HEK293T (cell line): ENCODE measurements around the gene ACACB.

Experiments used
- CTBP1 ChIP-seq: fragments of 450-650 bp; IDR thresholded peaks from 2 replicates; pipeline ENCODE4 v1.6.1; 2016; ENCODE audit warnings: borderline replicate concordance
- ELF4 ChIP-seq: fragments of 450-650 bp; IDR thresholded peaks from 2 replicates; pipeline ENCODE4 v1.6.1; 2017; ENCODE audit warnings: antibody characterized with exemption
- FOXM1 ChIP-seq: fragments of 450-650 bp; IDR thresholded peaks from 2 replicates; pipeline ENCODE4 v1.6.1; 2017; ENCODE audit warnings: mild to moderate bottlenecking, borderline replicate concordance
- HDGF ChIP-seq: fragments of 450-650 bp; IDR thresholded peaks from 2 replicates; pipeline ENCODE4 v1.6.1; 2017; ENCODE audit warnings: antibody characterized with exemption, borderline replicate concordance
- L3MBTL2 ChIP-seq: fragments of 450-650 bp; conservative IDR thresholded peaks from 2 replicates; pipeline ENCODE4 v1.6.1; 2016; ENCODE audit warnings: mild to moderate bottlenecking
- LEF1 ChIP-seq: fragments of 450-650 bp; IDR thresholded peaks from 2 replicates; pipeline ENCODE4 v1.6.1; 2017; ENCODE audit warnings: mild to moderate bottlenecking, borderline replicate concordance
- PKNOX1 ChIP-seq: fragments of 450-650 bp; IDR thresholded peaks from 2 replicates; pipeline ENCODE4 v1.6.1; 2016
- SP1 ChIP-seq: fragments of 450-650 bp; IDR thresholded peaks from 2 replicates; pipeline ENCODE4 v1.6.1; 2017
- SUZ12 ChIP-seq: fragments of 450-650 bp; IDR thresholded peaks from 2 replicates; pipeline ENCODE4 v1.6.1; 2016; ENCODE audit warnings: mild to moderate bottlenecking
- TARDBP ChIP-seq: fragments of 450-650 bp; IDR thresholded peaks from 2 replicates; pipeline ENCODE4 v1.6.1; 2016
- ZNF384 ChIP-seq: fragments of 450-650 bp; IDR thresholded peaks from 2 replicates; pipeline ENCODE4 v1.6.1; 2016

GRCh38 chr12:109192358-109192757, 76.0 kb downstream of the ACACB start:
- TF ChIP-seq FOXM1 (no peak), SUZ12 (no peak), SP1 (no peak), CTBP1 (no peak), ZNF384 (no peak), L3MBTL2 (no peak), TARDBP (no peak), HDGF (no peak), LEF1 (no peak), ELF4 (no peak), PKNOX1 (no peak)
